GM19351 (cell line): Measurements from ENCODE around the gene DCTN4.
"Not testable (repeated sequence)": the region's sequence is repeated elsewhere in the genome, so short reads cannot be mapped to it uniquely, and the experiment has no call there.

Experiments used
- ATAC-seq: cut with Tn5 transposase; IDR thresholded peaks from one replicate; pipeline ENCODE4 v1.9.1; 2021; ENCODE audit warnings: mild to moderate bottlenecking, moderate library complexity; ENCODE audit not compliant: unreplicated experiment

The DCTN4 gene

DNA sequence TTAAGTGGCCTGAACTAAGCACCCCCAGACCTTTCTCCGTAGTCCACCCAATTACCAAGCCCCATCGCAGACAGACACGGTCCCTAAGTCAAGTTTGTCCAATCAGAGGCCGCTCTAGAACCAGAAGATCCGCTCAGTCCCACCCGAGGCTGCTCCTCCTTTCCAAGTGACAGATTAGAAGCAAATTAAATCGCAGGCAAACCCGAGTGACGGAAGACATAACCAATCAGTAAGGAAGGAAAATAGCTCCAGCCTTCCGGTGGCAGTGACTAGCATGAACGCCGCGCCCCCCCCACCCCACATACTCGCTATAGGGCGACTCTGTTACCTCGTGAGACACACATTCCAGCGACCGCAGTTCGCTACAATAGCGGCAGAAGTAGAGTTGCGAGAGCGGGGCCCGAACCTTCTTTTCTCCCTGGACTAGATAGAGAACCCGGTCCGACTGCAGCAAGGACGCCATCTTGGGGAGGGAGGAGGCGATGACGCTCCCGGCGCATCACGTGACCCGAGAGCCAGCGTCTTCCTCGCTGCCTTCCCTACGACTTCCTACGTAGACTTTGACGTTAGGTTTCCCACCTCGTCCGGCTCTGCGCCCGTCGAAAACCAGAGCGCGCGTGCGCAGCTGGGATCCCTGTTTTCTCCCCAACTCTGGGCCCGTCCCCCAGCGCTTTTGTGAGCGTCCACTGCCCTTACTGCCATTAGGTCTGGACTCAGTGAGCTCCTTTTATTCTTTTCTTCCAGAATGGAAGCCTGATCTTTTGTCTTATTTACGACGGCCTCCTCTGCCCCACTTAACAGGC lies at the start of gene DCTN4:
TSS of gene DCTN4 (minus strand) at position 487 of the 803 bp plus-strand sequence. CDS start at position 463, 24 bp downstream.
- ATAC-seq, result peak; percentile 95

GRCh38 chr5:150804388-150804787 lies 45.6 kb upstream of the DCTN4 start:
- ATAC-seq, result no peak

DNA sequence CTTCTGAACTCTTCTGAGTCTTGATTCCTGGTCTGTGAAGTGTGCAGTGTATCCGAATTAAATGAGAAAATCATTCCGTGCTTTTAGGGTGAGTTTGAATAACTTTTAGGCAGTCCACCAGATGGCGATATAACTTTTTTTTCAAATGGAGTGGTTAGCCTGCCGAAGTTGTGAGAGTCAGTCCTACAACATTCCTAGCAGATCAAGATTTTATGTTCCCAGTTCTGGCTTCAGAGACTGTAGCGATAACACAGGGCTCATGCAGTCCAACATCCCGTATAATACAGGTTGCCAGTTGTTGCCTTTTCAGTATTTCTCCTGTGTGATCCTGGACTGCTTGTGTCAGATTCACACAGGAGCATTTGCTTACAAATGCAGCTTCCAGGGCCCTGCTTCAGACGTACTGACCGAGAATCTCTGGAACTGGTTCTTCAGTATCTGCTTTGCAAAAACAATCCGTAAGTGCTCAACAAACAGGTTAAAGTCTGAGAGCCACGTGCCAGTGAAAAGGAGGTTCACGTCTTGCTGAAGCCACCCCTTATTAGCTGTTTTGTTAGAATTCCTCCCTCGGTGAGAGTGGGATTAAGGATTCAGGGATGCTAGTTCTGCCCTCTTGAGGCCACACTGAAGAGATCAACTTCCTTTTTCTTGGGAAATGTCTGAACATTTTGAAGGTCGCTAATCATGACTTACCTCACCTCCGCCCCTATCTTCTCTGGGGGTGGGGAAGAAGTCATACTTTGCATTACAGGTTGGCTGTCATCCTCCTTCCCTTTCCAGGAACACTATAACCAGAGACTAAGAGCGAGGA lies 42.5 kb upstream of the DCTN4 start:
- ATAC-seq, result peak; percentile 70

DNA sequence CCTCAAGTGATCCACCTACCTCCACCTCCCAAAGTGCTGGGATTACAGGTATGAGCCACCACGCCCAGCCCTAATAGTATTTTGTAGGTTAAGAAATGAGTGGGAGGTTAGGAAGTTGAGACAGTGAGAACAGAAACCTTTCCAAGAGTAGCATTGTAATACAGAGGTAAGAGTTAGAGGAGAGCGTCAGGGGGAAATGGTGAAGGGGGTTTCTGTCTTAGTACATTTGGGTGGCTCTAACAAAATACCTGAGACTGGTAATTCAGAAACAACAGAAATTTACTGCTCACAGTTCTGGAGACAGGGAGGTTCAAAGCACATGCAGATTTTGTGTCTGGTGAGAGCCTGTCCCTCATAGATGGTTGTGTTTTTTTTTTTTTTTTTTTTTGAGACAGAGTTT lies 38.6 kb upstream of the DCTN4 start:
- no peak for ATAC-seq

GRCh38 chr5:150794927-150795326 lies 36.1 kb upstream of the DCTN4 start:
- ATAC-seq, result no peak

DNA sequence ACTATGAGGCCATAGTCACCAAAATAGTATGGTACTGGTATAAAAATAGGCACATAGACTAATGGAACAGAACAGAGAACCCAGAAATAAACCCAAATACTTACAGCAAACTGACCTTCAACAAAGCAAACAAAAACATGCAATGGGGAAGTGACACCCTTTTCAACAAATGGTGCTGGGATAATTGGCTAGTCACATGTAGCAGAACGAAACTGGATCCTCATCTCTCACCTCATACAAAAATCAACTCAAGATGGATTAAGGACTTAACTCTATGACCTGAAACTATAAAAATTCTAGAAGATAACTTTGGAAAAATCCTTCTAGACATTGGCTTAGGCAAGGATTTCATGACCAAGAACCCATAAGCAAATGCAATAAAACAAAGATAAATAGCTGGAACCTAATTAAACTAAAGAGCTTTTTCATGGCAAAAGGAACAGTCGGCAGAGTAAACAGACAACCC lies 34.6 kb upstream of the DCTN4 start:
- ATAC-seq, result not testable (repeated sequence)

GRCh38 chr5:150791536-150791935 lies 32.7 kb upstream of the DCTN4 start:
- ATAC-seq, result no peak

GRCh38 chr5:150789943-150790611 lies 31.3 kb upstream of the DCTN4 start:
- ATAC-seq, result peak; percentile 98

- ATAC-seq, result no peak
Measured at GRCh38 chr5:150789450-150789849, 30.6 kb upstream of the DCTN4 start.

GRCh38 chr5:150788977-150789376 lies 30.2 kb upstream of the DCTN4 start:
- ATAC-seq, result no peak

GRCh38 chr5:150787656-150788055 lies 28.8 kb upstream of the DCTN4 start:
- no peak for ATAC-seq

DNA sequence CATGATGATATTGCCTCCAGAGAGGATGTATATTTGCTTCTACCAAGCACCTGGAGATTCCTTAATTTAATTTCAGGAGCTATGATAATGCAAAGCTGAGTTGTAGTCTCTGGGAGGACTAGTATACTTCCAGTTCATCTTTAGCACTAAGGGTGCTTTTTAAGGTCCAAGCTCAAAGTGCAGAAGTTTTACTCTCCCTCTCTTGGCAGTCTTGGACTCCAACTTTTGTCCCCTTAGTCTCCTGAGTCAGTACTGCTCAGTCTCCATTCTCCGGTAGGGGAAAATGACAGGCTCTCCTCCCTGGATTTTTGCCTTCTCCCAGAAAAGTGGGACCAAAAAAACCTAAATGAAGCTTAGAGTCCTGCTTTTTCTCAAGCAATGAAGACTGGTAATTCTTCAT lies 28.1 kb upstream of the DCTN4 start:
- no peak for ATAC-seq

GRCh38 chr5:150785950-150786349 lies 27.1 kb upstream of the DCTN4 start:
- no peak for ATAC-seq

DNA sequence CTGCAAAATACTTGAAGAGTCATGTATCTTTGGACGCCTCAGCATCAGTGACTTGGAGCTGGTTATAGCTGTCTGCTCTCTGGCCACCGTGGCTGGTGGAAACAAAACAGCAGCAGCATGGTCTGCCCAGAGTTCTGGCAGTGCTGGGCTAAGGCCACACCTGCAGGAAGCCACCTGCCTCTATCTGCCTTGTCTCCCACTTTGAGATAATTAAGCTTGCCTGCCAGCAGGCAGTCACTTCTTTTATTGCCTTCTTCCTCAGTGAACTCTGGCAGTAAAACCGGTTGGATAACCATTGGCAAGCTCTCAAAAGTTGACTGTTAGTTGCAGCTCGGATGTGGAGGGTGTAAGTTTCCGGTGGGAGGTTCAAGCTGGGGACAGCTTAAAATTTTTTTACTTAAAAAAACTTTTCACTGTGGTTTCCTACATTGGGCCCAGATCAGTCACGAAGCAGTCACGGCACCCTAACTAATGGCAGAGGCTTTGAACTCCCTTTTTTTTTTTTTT lies 24.7 kb upstream of the DCTN4 start:
- peak; percentile 49 for ATAC-seq

DNA sequence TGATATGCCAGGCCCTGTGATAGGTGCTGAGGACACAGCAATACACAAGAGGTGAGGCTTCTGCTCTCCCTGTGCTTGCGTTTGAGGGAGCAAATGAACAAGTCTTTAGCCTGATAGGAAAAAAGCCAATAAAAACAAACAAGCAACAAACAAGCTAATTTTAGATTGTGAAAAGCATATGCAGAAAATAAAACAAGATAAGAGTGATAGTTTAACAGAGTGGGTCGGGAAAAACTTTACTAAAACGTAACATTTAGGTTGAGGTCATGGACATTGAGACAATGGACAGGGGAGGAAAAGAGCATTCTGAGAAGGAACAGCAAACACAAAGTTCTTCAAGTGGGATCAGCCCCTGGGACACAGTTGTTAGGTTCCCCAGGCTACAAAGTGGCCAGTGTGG lies 24.0 kb upstream of the DCTN4 start:
- ATAC-seq, result no peak

GRCh38 chr5:150781706-150782614 lies 23.1 kb upstream of the DCTN4 start:
- ATAC-seq, result no peak

GRCh38 chr5:150780816-150781221 lies 22.0 kb upstream of the DCTN4 start:
- ATAC-seq, result no peak

DNA sequence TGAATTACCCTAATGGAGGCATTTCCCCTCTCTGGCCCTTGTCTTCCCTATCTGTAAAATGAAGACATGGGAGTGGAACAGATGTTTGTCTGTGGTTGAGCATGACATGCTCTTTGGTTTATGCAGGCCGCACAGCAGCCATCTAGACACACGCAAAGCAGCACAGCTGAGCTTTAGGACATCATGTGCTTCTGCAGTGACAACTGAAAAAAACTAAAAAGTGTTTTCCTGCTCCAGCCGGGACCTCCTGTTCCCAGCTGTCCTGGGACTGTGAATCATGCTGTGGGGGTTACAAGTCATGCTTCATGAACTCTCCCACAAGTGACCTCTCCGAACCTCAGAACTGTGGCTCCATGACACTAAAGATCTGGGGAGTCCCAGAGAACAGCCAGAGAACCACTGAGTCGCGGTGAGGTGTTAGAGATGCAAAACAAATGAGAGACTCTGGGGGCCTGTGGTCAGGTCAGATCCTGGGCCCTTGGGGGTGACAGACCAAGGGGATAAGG lies 21.4 kb upstream of the DCTN4 start:
- ATAC-seq, result peak; percentile 58

DNA sequence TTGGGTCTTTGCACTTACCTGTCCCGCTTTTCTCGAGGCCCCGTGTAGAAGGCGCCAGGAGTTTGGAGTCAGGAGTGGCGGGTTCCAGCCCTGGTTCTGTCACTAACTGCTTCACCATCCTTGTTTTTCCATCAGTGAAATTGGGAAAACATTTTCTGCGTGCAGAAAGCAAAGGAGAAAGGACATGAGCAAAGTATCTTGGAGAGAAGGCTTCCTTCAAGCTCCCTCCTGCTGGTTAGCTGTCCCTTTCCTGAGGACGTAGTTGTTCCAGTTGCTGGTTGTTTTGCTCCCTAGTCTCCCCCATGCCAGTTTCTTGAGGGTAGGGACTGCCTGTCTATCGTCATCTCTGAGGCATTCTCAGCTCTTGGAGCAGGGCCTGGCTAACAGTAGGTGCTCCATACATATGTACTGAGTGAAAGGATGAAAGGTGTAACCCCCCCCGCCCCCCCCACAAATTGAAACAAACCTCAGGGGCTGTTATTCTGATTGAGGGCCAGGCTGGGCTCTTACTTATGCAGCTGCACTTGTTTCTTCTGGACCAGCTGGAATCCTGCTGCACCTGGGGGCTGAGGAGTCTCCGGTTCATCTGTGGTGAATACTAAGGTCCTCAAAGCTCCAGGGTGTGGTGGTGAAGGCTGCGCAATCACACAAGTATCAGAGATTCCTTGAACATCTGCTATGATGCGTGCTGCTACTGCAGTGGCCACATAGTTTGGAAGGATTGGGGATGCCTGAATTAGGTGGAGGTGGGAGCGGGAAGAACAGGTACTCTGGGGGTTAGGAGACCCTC lies 20.8 kb upstream of the DCTN4 start:
- ATAC-seq, result no peak
